Liver (tissue), 9 donors: Measurements from ENCODE around the gene DOCK9. TPM values are rescaled to one million over a fixed set of nuclear protein-coding genes. Genes with fewer than 3 reads are reported as not detected.
"Not testable (repeated sequence)": the region's sequence is repeated elsewhere in the genome, so short reads cannot be mapped to it uniquely, and the experiment has no call there.

Experiments used
- DNase-seq: peaks from one replicate; pipeline ENCODE4 v3.0.0-alpha.2; 2017; ENCODE audit warnings: low spot score
- H3K27ac ChIP-seq, 2 donors: one replicate each; pipeline ENCODE4 v1.7.0; 2013; ENCODE audit warnings: inconsistent platforms in 2 of 2, low read length in 2 of 2, control low read depth in 1 of 2, low read depth in 1 of 2, mild to moderate bottlenecking in 1 of 2
- H3K27me3 ChIP-seq, 4 donors: one replicate each; pipeline versions ENCODE4 v1.6.1 to v1.7.0; 2013; ENCODE audit warnings: low read length in 3 of 4, inconsistent platforms in 1 of 4, mild to moderate bottlenecking in 1 of 4, moderate library complexity in 1 of 4; ENCODE audit not compliant: control insufficient read depth in 4 of 4, insufficient read depth in 4 of 4
- H3K36me3 ChIP-seq, 4 donors: one replicate each; pipeline versions ENCODE4 v1.6.1 to v1.7.0; 2013; ENCODE audit warnings: low read length in 3 of 4, mild to moderate bottlenecking in 3 of 4, low read depth in 1 of 4, moderate library complexity in 1 of 4; ENCODE audit not compliant: control insufficient read depth in 4 of 4, insufficient read depth in 3 of 4
- H3K4me1 ChIP-seq, 4 donors: one replicate each; pipeline versions ENCODE4 v1.6.1 to v1.7.0; 2013; ENCODE audit warnings: low read length in 3 of 4, mild to moderate bottlenecking in 3 of 4, moderate library complexity in 1 of 4; ENCODE audit not compliant: control insufficient read depth in 4 of 4, insufficient read depth in 4 of 4
- H3K4me3 ChIP-seq, 3 donors: one replicate each; pipeline versions ENCODE4 v1.6.1 to v1.7.0; 2013; ENCODE audit warnings: low read length in 3 of 3, control low read depth in 1 of 3, low read depth in 1 of 3, mild to moderate bottlenecking in 1 of 3
- H3K9ac ChIP-seq, 2 donors: one replicate each; pipeline ENCODE4 v1.7.0; 2013; ENCODE audit warnings: low read length in 2 of 2, mild to moderate bottlenecking in 2 of 2, moderate library complexity in 2 of 2, control low read depth in 1 of 2, low read depth in 1 of 2
- H3K9me3 ChIP-seq, 4 donors: one replicate each; pipeline versions ENCODE4 v1.6.1 to v1.7.0; 2013; ENCODE audit warnings: low read length in 3 of 4; ENCODE audit not compliant: control insufficient read depth in 4 of 4
- ATF3 ChIP-seq: IDR thresholded peaks from 2 replicates; pipeline ENCODE4 v1.6.1; 2016; ENCODE audit warnings: antibody characterized with exemption
- CTCF ChIP-seq: fragments of 150-350 bp; IDR thresholded peaks from 2 replicates; pipeline ENCODE4 v1.5.1; 2017; ENCODE audit warnings: improper control_type of control experiment, low read depth, low read length; ENCODE audit not compliant: missing input control
- EGR1 ChIP-seq, 2 donors: IDR thresholded peaks; 2 replicates each; pipeline ENCODE4 v1.6.1; 2016 to 2018; ENCODE audit warnings: antibody characterized with exemption in 2 of 2, low read depth in 2 of 2
- FOXA1 ChIP-seq: IDR thresholded peaks from 2 replicates; pipeline ENCODE4 v1.6.1; 2016; ENCODE audit warnings: antibody characterized with exemption
- FOXA2 ChIP-seq: IDR thresholded peaks from 2 replicates; pipeline ENCODE4 v1.6.1; 2016; ENCODE audit warnings: antibody characterized with exemption
- HNF4G ChIP-seq: IDR thresholded peaks from 2 replicates; pipeline ENCODE4 v1.6.1; 2016; ENCODE audit warnings: antibody characterized with exemption
- JUND ChIP-seq, 2 donors: IDR thresholded peaks; 2 replicates each; pipeline ENCODE4 v1.6.1; 2016; ENCODE audit warnings: antibody characterized with exemption in 2 of 2
- MAX ChIP-seq: IDR thresholded peaks from 2 replicates; pipeline ENCODE4 v1.6.1; 2016; ENCODE audit warnings: antibody characterized with exemption
- NR2F2 ChIP-seq: IDR thresholded peaks from 2 replicates; pipeline ENCODE4 v1.6.1; 2016; ENCODE audit warnings: antibody characterized with exemption
- REST ChIP-seq: IDR thresholded peaks from 2 replicates; pipeline ENCODE4 v1.6.1; 2016; ENCODE audit warnings: antibody characterized with exemption, mild to moderate bottlenecking
- RXRA ChIP-seq, 2 donors: IDR thresholded peaks; 2 replicates each; pipeline ENCODE4 v1.6.1; 2017 to 2018; ENCODE audit warnings: antibody characterized with exemption in 2 of 2, mild to moderate bottlenecking in 1 of 2
- SP1 ChIP-seq: IDR thresholded peaks from 2 replicates; pipeline ENCODE4 v1.6.1; 2018; ENCODE audit warnings: antibody characterized with exemption, mild to moderate bottlenecking
- TAF1 ChIP-seq: conservative IDR thresholded peaks from 2 replicates; pipeline ENCODE4 v1.6.1; 2016; ENCODE audit warnings: antibody characterized with exemption, mild to moderate bottlenecking
- YY1 ChIP-seq: IDR thresholded peaks from 2 replicates; pipeline ENCODE4 v1.6.1; 2016; ENCODE audit warnings: antibody characterized with exemption, mild to moderate bottlenecking
- ZBTB33 ChIP-seq: IDR thresholded peaks from 2 replicates; pipeline ENCODE4 v1.6.1; 2016; ENCODE audit warnings: antibody characterized with exemption
- WGBS: extraction: QIAGEN DNeasy Blood & Tissue Kit; methylation state at CpG from one replicate; pipeline ENCODE4 v1.1.7; 2013; 5-methylcytosine and 5-hydroxymethylcytosine counted together
- polyA plus RNA-seq, 2 donors: library from polyadenylated mRNA; stranded (reverse) in 1 of 2; unstranded in 1 of 2; fragments of 200-250 nt in 1 of 2; fragments of >200 nt in 1 of 2; fragmentation: Nextera tagmentation in 1 of 2; extraction: Ambion mirVana in 1 of 2; gene quantifications; one replicate each; pipeline versions ENCODE4 v1.2.1 to v1.2.3, GENCODE V29; 2013 to 2015
- total RNA-seq, 2 donors: library from RNA; depleted of rRNA; stranded (reverse); fragments of >200 nt; gene quantifications; one replicate each; pipeline ENCODE4 v1.2.3, GENCODE V29; 2014
- donor health status: healthy.
- donor health status: healthy.
- donor health status: healthy.
- donor health status: healthy.
- donor health status: healthy.

DOCK9 gene
- total and polyA plus RNA-seq, 4 donors: 5.4 to 31.3 (median 10.6) TPM

GRCh38 chr13:98896083-98896867, 81.6 kb downstream of the DOCK9 start:
- Histone ChIP-seq H3K9me3 (no peaks in the 10 kb centered on the region), H3K9ac (no peak overlapping the region), H3K36me3 (peaks cover 2 to 20% (median 3%) of the 10 kb centered on the region in 4 donors), H3K4me1 (no peaks in the 10 kb centered on the region), H3K27me3 (no peaks in the 10 kb centered on the region), H3K4me3 (no peak overlapping the region), H3K27ac (no peak overlapping the region)
- WGBS: 96% methylated on average over 9 of the region's 9 CpGs
- TF ChIP-seq FOXA2 (no peak), TAF1 (no peak), ATF3 (no peak), FOXA1 (no peak), JUND (IDR thresholded peaks at IDR 0.05) (no peak), YY1 (no peak), HNF4G (no peak), CTCF (no peak), ZBTB33 (no peak), MAX (no peak), NR2F2 (no peak), REST (no peak), SP1 (no peak), RXRA (IDR thresholded peaks at IDR 0.05) (no peak), EGR1 (IDR thresholded peaks at IDR 0.05; ENCODE audit: low read depth in 2 of 2) (no peak)
- DNase-seq: no peak

- not testable (repeated sequence) for H3K4me3 ChIP-seq, H3K4me1 ChIP-seq, DNase-seq, H3K9me3 ChIP-seq, H3K27ac ChIP-seq, H3K9ac ChIP-seq, H3K27me3 ChIP-seq
- WGBS: 98% methylated on average over 8 of the region's 8 CpGs
- H3K36me3 ChIP-seq: peaks cover 0 to 10% (median 3%) of the 10 kb centered on the region in 4 donors
Measured at GRCh38 chr13:98894814-98895213, 83.0 kb downstream of the DOCK9 start.
